OCI-LY3 (cell line): ENCODE results near the gene CYP46A1.

Experiments
- CTCF ChIP-seq: fragments of 200-600, 300-600 bp; sonication (generic); IDR thresholded peaks from 2 replicates; pipeline ENCODE4 v1.5.1; 2014; ENCODE audit warnings: antibody characterized with exemption, low read length, low read depth
- EZH2phosphoT487 ChIP-seq: fragments of 200-600 bp; shearing (Covaris generic); IDR thresholded peaks from 2 replicates; pipeline ENCODE4 v1.6.1; 2018; ENCODE audit warnings: antibody characterized with exemption, mixed run types, low read depth

- no peak for TF ChIP-seq CTCF
- TF ChIP-seq EZH2phosphoT487 = no peak
These were observed 53.4 kb downstream of the CYP46A1 start for GRCh38 chr14:99737451-99737951.
